RWPE1 (cell line): ENCODE data around the gene DGCR2.
"Not testable (repeated sequence)": the region's sequence is repeated elsewhere in the genome, so short reads cannot be mapped to it uniquely, and the experiment has no call there.

Source experiments
- CTCF ChIA-PET: fragments of 350-600 bp; sonication (Branson Sonifier 250); formaldehyde crosslinking; extraction: SDS; loops from one replicate; lab custom pipeline; 2021; lab: Yijun Ruan, JAX
- POLR2A ChIA-PET: fragments of 400-600 bp; formaldehyde crosslinking; extraction: SDS; loops from one replicate; lab custom pipeline; 2020; ENCODE audit warnings: antibody characterized with exemption; ENCODE audit not compliant: low non-redundant PET; lab: Yijun Ruan, JAX
- DNase-seq: peaks from one replicate; pipeline ENCODE4 v3.0.0; 2012; ENCODE audit warnings: low spot score
- H3K27ac ChIP-seq: fragments of 450-650 bp; 2 replicates; pipeline ENCODE4 v1.5.1; 2017
- CTCF ChIP-seq: fragments of 450-650 bp; conservative IDR thresholded peaks from 2 replicates; pipeline ENCODE4 v1.5.1; 2017; ENCODE audit warnings: low read depth, mild to moderate bottlenecking

Gene DGCR2

GRCh38 chr22:18992543-18993198 lies 129.5 kb downstream of the DGCR2 start:
- no peak overlapping the region for H3K27ac ChIP-seq
- ChIA-PET POLR2A (no interaction called here), CTCF (no interaction called here)
- TF ChIP-seq CTCF: no peak
- DNase-seq: no peak

- no peak for TF ChIP-seq CTCF
- ChIA-PET CTCF (no interaction called here), POLR2A (no interaction called here)
- no peak overlapping the region for H3K27ac ChIP-seq
- DNase-seq: no peak
Observed at GRCh38 chr22:18991821-18992442, 130.3 kb downstream of the DGCR2 start.

DNA sequence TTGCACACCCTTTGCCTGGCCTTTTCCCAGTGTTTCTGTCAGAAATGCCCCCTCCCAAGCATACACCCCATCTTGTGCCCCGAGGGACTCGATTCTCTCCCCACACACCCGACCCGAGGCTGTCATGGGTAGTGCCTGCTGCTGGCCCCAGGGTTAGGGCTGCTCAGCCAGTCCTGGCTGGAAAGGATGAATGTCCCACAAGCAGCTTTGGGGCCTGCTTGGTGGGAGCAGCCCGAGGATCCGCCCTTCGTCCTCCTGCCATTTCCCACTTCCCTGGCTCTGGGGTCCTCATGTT lies 131.1 kb downstream of the DGCR2 start:
- TF ChIP-seq CTCF: no peak
- no peak for DNase-seq
- ChIA-PET CTCF (no interaction called here), POLR2A (no interaction called here)
- no peak overlapping the region for H3K27ac ChIP-seq

DNA sequence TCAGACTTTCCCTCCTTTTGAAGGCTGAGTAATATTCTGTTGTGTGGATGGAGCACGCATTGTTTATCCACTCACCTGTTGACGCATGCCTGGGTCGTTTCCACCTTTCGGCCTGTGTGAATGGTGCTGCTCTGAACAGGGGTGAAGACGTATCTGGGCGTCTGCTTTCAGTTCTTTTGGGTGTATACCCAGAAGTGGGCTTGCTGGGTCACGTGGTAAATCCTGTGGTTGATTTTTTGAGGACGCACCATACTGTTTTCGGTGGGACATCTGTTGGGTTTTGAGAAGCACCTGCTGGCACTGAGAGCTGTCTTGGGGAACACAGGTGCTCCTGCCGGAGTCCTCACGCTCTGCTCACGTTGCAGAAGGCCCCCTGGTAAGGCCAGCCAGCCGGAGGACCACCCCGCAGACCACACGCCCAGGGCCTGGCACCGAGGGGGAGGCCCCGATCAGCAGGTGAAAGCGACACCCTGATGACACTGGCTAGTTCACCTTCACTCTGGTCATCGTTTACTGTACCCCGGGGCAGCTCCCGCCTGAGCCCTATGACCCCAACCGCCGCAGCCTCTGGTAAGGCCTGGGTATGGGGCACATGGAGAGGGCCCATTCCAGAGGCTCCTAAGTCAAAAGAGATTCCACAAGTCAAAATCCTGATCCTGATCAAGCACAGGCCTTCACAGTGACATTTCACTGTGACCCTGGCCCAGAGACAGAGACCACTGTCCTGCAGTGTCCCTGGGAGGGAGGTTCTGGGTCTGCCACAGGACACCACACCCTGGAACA lies 131.7 kb downstream of the DGCR2 start:
- ChIA-PET CTCF (interaction anchor here (0.5 kb wide), 1 partner anchor 8 kb away, joined by 3 read pairs; no protein-coding TSS in a partner anchor), POLR2A (no interaction called here)
- no peak for DNase-seq
- no peak overlapping the region for H3K27ac ChIP-seq
- no peak for TF ChIP-seq CTCF

GRCh38 chr22:18988958-18989357 lies 133.3 kb downstream of the DGCR2 start:
- ChIA-PET CTCF (no interaction called here), POLR2A (no interaction called here)
- no peak for TF ChIP-seq CTCF
- H3K27ac ChIP-seq: no peak overlapping the region
- no peak for DNase-seq

DNA sequence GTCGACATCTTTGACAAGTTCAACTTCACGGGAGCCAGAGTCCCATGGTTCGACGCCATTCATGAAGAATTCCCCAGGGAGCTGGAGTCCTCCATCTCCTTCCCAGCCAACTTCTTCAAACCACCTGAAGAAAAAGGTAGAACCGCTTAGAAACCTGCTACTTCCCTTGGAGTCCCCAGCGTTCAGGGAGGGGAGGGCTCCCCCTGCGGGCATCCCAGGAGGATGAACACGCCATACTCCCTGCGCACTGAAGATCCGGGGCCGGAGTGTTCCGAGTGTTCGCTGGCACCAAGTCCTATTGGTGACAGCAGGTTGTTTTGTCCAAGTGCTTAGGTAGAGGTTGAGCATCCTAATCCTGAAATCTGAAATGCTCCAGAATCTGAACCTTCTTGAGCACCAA lies 134.4 kb downstream of the DGCR2 start:
- peak; percentile 26 for DNase-seq
- no peak overlapping the region for H3K27ac ChIP-seq
- peak; percentile 35 for TF ChIP-seq CTCF

DNA sequence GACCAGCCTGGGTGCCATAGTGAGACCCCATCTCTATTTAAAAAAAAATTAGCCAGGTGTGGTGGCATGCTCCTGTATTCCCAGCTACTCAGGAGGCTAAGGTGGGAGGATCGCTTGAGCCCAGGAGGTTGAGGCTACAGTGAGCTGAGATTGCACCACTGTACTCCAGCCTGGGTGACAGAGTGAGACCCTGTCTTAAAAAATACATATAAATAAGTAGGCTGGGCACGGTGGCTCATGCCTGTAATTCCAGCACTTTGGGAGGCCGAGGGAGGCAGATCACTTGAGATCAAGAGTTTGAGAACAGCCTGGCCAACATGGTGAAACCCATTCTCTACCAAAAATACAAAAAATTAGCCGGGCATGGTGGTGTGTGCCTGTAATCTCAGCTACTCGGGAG lies 135.1 kb downstream of the DGCR2 start:
- H3K27ac ChIP-seq, DNase-seq, CTCF ChIA-PET, POLR2A ChIA-PET: not testable (repeated sequence)

More for the DNA sequence above, 134.4 kb downstream of the DGCR2 start:
- CTCF ChIA-PET: no interaction called here
- POLR2A ChIA-PET: no interaction called here
